NCI-H2029 treated with DMSO at 0.1 percent for 48 hours (cell line): ENCODE measurements around the gene COMMD1.
"Not testable (repeated sequence)": the region's sequence is repeated elsewhere in the genome, so short reads cannot be mapped to it uniquely, and the experiment has no call there.

Experiments used
- DNase-seq: peaks from one replicate; lab custom pipeline; 2025; lab: John Stamatoyannopoulos, UW

The COMMD1 gene

DNA sequence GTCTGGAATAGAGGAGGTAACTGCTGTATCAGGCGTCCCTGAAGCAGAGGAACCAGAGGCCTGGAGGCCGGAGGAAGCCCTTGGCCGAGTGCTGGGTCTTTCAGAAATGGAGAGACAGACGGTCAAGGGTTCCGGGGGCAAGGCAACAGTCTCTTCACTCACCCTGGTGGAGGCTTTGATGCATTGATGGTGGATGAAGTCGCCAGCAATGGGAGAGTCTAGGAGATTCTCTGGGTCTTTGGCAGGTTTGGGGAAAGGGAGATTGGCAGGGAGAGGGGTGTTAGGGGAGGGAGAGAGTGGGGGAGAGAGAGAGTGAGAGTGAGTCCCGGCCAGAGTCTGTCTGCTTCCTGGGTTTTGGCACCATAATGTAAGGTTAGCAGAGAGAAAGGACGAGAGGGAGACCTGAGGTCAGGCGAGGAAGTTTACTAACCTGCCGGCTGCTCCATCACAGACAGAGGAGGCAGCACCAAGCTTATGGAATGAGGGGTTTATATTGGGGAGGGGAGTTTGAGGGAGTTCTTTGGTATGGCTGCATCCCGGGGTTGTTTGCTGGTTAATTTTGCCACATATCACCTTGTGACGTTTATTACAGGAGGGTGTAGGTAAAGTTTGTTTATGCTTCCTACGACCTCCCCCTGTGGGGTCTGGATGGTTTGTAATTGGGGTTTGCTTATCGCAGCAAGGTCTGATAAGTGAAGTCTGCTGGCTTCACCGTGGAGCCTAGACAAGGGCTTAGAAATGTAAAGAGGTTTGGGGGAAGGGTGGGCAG is 19.6 kb downstream of the COMMD1 start:
- no peak for DNase-seq

- no peak for DNase-seq
Measured at GRCh38 chr2:61926531-61927477, 21.3 kb downstream of the COMMD1 start.

DNA sequence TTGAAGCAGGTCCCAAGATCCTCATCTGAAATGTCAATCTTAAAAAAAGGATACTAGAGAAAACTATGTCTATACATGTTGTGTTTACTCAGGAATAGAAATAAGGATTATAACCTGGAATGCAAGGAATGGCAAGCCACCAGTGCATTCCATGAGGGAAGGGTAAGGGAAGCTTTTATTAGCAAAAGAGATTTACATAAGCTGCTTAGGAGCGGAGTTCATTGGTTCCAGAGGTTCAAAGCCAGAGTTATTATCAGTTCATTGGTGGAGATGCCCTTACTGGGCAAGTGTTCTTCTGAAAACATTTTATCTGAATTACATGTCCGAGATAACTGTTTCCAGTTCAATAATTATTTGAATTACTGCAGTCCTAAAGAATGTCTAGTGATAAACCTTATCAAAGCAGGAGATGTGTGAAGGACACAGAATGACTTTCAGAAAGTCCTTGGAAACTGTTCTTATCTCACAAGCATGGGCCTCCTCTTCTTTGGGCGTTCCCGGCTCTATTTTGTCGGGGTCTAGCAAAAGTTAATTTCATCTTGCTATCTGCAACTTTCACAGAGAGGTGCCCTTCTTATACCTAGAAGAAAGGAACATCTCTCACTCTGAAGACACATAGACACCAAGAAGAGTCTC is 23.5 kb downstream of the COMMD1 start:
- DNase-seq, result no peak

- no peak for DNase-seq
Measured at GRCh38 chr2:61937098-61937497, 31.6 kb downstream of the COMMD1 start.

- DNase-seq, result no peak
Measured at GRCh38 chr2:61937886-61938285, 32.4 kb downstream of the COMMD1 start.

GRCh38 chr2:61938511-61938910 is 33.0 kb downstream of the COMMD1 start:
- no peak for DNase-seq

- no peak for DNase-seq
Measured at GRCh38 chr2:61943251-61943650, 37.8 kb downstream of the COMMD1 start.

DNA sequence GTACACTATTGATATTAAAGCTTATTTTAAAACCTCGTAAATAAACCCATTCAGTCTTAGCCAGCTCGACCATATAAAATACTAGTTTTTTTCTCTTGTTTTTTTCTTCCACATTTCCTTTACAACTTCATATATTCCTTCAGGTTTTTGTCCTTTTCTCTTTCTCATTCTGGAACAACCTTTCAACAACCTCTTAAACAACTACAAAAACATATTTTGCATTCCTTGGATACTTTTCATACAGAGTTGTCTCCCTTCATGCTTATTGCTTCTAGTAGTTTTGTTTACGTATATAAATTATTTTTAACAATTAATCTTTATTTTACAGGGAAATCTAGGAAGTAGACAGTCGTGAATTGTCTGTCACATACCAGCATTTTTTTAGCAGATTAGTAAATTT is 41.2 kb downstream of the COMMD1 start:
- DNase-seq, result no peak

GRCh38 chr2:61948661-61949457 is 43.4 kb downstream of the COMMD1 start:
- DNase-seq, result no peak

- no peak for DNase-seq
Measured at GRCh38 chr2:61949458-61949713, 43.9 kb downstream of the COMMD1 start.

DNA sequence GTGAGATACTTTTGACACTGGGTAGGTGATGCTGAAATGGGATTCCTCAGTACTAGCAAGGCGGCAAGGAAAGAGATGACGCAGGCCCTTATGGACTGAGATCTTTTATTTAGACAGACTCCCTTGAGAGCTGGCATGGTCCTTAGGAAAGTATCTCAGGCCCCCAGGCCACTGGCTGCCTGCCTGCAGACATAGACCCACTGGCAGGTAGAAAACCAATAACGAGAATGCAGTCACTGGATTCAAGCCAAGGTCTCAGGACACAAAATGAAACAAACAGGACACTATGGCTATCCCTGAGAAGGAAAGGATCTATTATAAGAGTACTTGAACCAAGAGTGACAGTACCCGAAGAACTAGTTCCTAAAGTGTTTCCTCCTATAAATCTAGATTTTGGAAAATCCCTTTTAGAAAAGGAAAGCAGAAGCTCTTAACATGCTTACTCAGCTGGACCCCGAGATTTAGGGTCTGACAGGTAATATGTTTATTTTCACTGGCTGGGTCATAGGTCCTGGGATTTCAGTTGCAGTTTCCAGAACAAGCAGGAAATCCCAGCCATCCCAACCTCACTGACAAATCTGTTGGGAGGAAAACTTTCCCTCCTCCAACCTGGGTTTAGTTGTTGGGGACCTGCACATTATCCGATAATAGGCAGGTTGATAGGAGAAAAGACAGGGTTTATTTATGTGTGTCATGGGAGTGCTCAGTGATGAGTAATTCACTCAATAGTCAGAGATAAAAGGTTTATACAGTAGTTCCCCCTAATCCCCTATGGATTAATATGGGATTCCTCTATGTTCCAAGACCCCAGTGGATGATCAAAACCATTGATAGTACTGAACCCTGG is 44.5 kb downstream of the COMMD1 start:
- DNase-seq, result peak; percentile 21

DNA sequence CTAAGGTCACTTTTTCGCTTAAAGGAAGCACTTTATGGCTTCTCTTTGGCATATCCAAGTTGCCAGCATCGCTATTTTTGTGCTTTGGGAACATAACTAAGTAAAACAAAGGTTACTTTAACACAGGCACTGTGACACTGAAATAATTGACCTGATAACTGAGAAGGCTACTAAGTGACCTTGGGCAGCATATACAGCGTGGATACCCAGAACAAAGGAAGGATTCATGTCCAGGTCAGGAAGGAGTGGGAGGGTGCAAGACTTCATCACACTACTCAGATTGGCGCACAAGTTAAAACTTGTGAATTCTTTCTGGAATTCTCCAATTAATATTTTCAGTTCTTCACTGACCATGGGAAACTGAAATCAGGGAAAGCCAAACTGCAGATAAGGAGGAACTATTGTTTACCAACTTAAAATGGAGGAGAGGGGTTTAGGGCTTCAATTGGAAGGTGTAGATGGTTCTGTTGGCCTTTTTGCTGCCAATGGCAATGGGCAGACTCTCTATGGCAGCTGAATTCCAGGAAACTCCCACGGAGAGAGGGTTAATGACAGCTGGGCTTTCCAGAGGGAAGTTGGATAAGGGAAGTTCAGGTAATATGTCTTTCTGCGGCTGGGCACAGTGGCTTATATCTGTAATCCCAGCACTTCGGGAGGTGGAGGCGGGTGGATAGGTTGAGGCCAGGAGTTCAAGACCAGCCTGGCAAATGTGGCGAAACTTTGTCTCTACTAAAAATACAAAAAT is 45.3 kb downstream of the COMMD1 start:
- no peak for DNase-seq

DNA sequence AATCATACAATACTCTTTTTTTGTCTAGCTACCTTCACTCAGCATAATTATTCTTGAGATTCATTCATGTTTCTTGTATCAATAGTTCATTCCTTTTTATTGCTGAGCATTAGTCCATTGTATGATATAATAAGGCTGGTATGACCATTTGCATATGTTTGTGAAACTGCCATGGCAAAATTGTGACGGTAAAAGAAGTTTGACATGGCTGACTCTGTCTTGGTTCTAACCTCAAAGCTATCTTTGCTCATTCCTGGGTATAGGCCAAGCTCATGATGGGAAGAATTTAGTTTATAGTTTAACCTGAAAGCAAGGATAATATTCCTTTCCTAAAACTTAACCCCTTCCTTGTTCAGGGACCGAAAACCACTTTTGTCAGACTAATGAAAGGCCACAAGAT is 46.4 kb downstream of the COMMD1 start:
- DNase-seq, result no peak

DNA sequence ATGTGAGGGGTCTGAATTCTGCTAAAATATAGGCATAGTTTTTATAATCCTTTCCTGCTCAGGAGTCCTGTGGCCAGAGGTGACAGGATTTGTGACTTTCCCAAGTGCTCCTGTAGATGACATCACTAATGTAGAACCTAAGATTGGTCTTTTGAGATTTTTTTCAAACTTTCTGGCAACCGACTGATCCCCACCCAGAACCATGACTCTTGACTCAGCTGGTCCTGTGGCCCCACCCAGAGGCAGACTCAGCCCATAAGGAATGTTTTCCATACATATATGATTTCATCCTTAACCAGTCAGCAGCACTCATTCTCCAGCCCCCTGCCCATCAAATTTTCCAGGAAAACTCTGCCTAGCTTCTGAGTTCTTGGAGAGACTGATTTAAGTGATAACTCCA is 46.8 kb downstream of the COMMD1 start:
- DNase-seq, result no peak

GRCh38 chr2:61954856-61955255 is 49.4 kb downstream of the COMMD1 start:
- DNase-seq, result not testable (repeated sequence)

DNA sequence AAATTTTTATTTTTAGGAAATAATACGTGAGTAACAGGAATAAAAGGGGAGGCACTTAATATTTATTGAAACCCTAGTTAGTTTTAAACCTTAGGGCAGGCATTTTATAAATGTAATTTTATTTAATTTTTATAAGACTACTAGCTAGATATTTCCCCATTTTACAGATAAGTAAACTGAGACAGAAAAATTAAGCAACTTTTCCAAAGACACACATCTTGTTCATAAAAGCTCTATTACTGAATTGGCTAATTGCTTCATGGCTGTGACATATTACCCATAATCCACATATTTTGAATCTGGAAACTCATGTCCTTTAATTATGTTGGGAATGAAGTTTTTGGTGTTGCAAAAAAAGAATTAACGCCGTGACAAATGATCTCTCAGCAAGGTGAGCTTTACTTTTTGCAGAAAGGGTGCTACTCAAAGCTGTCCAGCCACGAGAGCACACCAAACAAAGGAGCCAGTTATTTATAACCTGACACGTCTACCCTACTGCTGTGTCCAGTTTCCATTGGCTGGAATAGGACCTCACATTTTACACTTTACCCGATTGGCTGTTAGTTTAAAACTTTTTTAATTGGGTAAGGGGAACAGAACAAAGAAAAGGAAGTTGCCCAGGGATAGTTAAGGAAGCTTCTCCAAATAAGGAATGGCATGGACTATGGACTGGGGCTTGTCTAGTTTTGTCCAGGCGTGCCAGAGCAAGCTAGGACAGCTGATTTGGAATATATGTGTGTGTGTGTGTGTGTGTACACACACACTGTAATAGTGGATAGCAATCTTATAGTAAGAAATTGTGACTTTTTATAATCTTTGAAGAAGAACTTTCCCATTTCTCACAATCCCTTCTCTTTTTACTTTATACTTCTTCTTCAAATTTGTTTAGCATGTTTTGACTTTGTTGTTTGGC is 54.2 kb downstream of the COMMD1 start:
- DNase-seq, result no peak

DNA sequence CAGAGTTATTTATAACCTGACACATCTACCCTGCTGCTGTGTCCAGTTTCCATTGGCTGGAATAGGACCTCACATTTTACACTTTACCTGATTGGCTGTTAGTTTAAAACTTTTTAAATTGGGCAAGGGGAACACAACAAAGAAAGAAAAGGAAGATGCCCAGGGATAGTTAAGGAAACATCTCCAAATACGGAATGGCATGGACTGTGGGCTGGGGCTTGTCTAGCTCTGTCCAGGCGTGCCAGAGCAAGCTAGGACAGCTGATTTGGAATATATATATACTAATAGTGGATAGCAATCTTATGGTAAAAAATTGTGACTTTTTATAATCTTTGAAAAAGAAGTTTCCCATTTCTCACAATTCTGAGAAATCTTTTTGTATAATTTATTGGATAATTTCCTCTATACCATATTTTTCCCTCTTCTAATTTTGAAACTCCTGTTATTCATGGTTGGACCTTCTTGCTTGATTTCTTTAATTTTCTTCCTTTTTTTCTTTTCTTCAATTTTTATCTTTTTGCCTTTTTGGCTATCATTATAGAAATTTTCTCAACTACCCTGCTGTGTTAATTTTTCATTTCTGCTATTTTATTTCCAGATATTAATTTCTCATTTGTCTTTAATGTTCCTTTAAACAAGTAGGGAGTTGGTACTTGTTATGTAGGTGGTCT is 55.9 kb downstream of the COMMD1 start:
- DNase-seq, result no peak

- no peak for DNase-seq
Measured at GRCh38 chr2:61962095-61962984, 56.9 kb downstream of the COMMD1 start.
